Activated CD4-positive, CD25-positive, alpha-beta regulatory T cell treated with anti-CD3 and anti-CD28 coated beads, Interleukin-2, amount 50 U/mL, for 24 hours (primary cell): ENCODE results near the gene ATF1.
"Not testable (repeated sequence)": the region's sequence is repeated elsewhere in the genome, so short reads cannot be mapped to it uniquely, and the experiment has no call there.

Experiments used
- ATAC-seq, 2 donors: fragments of 150-1000 bp; cut with Tn5 transposase; one replicate each; pipeline ENCODE4 v1.10.0; 2021; ENCODE audit warnings: mild to moderate bottlenecking in 1 of 2, moderate library complexity in 1 of 2

ATF1 gene

GRCh38 chr12:50868881-50869280 lies 105.0 kb downstream of the ATF1 start:
- not testable (repeated sequence) for ATAC-seq
